HFFc6 (cell line): ENCODE results near the gene USP32. TPM values are rescaled to one million over a fixed set of nuclear protein-coding genes. Genes with fewer than 3 reads are reported as not detected.

Experiments used
- DNase-seq: peaks from one replicate; pipeline ENCODE4 v3.0.0-alpha.2; 2018
- H3K27ac Mint-ChIP-seq: 2 replicates; pipeline ENCODE4 v1.8.0; 2020; ENCODE audit warnings: mild to moderate bottlenecking, mixed read lengths
- H3K27me3 Mint-ChIP-seq: 2 replicates; pipeline ENCODE4 v1.8.0; 2021; ENCODE audit warnings: mild to moderate bottlenecking, moderate library complexity, mixed read lengths; ENCODE audit not compliant: insufficient read depth
- H3K36me3 Mint-ChIP-seq: 2 replicates; pipeline ENCODE4 v1.8.0; 2021; ENCODE audit warnings: low read depth, mixed read lengths
- H3K4me1 Mint-ChIP-seq: 2 replicates; pipeline ENCODE4 v1.8.0; 2020; ENCODE audit warnings: low read depth, mixed read lengths
- H3K4me3 Mint-ChIP-seq: 2 replicates; pipeline ENCODE4 v1.8.0; 2020; ENCODE audit warnings: mild to moderate bottlenecking, moderate library complexity, mixed read lengths
- H3K9me3 Mint-ChIP-seq: 2 replicates; pipeline ENCODE4 v1.8.0; 2020; ENCODE audit warnings: mild to moderate bottlenecking, mixed read lengths
- CTCF ChIP-seq: fragments of 200-600 bp; sonication (generic); IDR thresholded peaks from 2 replicates; pipeline ENCODE4 v1.5.0; 2021; ENCODE audit warnings: antibody characterized with exemption, mild to moderate bottlenecking
- total RNA-seq, 6 experiments: library from RNA; stranded (reverse); fragmentation: NEBNext Ultra II Directional; extraction: Animal tissue kit (Norgen Biotek cat#: 25700); gene quantifications; 2 replicates in 1 of 6; 3 replicates in 5 of 6; pipeline ENCODE4 v1.2.3, GENCODE V29; 2021

The USP32 gene
- total RNA-seq, 6 experiments from 2014 or later = 46.7 to 57.3 (median 51.7) TPM

DNA sequence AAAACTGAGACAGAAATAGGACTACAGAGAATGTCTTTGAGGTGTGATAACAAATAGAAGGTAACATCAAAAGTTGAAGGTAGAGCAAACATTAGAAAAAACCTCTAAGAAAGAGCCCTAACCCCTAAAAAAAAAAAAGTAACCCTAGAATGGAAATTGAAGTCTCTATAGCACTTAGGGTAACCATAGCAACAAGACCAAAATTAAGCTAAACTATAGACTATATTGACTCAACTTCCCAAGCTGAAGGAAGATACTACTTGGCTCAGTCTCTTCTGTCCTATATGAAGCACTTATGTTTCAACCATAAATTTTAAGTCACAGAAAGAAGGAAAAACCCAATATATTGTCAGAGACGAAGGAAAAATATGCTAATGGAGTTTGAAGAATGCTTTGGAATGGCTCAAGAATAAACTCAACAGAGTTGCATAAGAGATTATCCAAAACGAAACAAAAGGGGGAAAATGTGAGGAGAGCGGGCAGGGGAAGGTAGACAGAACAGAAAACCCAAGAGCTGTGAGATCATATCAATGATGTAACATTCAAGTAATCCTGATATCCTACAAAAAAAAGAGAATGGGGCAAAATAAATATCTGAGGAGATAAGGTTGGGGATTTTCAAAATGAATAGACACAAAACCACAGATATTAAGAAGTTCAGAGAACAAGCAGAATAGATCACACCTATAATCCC is 88.4 kb downstream of the USP32 start:
- peaks cover 16% of the 10 kb centered on the region for H3K36me3 Mint-ChIP-seq
- DNase-seq = no peak
- H3K4me3 Mint-ChIP-seq = no peak overlapping the region
- H3K4me1 Mint-ChIP-seq = peaks cover 15% of the 10 kb centered on the region
- no peak for TF ChIP-seq CTCF
- H3K27me3 Mint-ChIP-seq = no peaks in the 10 kb centered on the region
- no peak overlapping the region for H3K27ac Mint-ChIP-seq
- H3K9me3 Mint-ChIP-seq = no peaks in the 10 kb centered on the region

- Mint-ChIP-seq H3K4me3 (no peak overlapping the region), H3K27ac (no peak overlapping the region; the same call in 1 of the 2 replicates), H3K4me1 (peaks cover 15% of the 10 kb centered on the region), H3K9me3 (no peaks in the 10 kb centered on the region), H3K36me3 (peaks cover 4% of the 10 kb centered on the region), H3K27me3 (no peaks in the 10 kb centered on the region)
- no peak for TF ChIP-seq CTCF
- no peak for DNase-seq
Observed at GRCh38 chr17:60301649-60302048, 90.3 kb downstream of the USP32 start.

DNA sequence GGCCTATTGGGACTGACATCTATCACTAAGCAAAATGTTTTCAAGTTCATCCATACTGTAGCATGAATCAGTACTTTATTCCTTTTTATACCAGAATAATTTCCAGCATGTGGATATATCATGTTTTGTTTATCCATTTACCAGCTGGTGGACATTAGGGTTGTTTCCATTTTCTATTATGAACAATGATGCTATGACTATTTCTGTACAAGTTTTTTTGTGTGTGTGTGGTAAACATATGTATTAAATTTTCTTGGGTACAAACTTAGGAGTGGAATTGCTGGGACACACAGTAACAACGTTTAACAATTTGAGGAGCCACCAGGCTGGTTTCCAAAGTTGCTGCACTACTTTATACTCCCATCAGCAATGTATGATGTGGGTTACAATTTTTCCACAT is 91.0 kb downstream of the USP32 start:
- H3K27ac Mint-ChIP-seq = no peak overlapping the region
- peaks cover 21% of the 10 kb centered on the region for H3K4me1 Mint-ChIP-seq
- H3K27me3 Mint-ChIP-seq = no peaks in the 10 kb centered on the region
- H3K36me3 Mint-ChIP-seq = peaks cover 4% of the 10 kb centered on the region
- no peak overlapping the region for H3K4me3 Mint-ChIP-seq
- no peak for DNase-seq
- TF ChIP-seq CTCF = no peak
- H3K9me3 Mint-ChIP-seq = no peaks in the 10 kb centered on the region

DNA sequence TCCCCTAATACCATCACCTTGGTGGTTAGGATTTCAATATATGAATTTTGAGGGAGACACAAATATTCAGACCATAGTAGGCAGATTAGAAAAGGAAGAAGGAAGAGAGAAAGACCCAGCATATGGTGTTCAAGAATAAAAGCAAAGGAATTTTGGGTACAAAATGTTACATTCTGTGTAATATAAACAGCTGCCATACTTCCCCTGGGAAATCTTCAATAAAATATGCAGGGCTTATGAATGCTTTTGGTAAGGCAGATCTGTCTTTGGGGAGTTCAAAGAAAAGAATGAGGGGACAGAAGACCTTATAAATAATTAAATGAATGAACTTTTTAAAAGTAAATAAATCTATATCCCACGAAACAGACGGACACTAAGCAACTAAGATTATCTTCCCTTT is 91.9 kb downstream of the USP32 start:
- TF ChIP-seq CTCF = no peak
- H3K9me3 Mint-ChIP-seq = no peaks in the 10 kb centered on the region
- DNase-seq = no peak
- peaks cover 4% of the 10 kb centered on the region for H3K36me3 Mint-ChIP-seq
- peaks cover 21% of the 10 kb centered on the region for H3K4me1 Mint-ChIP-seq
- no peak overlapping the region for H3K27ac Mint-ChIP-seq
- H3K27me3 Mint-ChIP-seq = no peaks in the 10 kb centered on the region
- no peak overlapping the region for H3K4me3 Mint-ChIP-seq

DNA sequence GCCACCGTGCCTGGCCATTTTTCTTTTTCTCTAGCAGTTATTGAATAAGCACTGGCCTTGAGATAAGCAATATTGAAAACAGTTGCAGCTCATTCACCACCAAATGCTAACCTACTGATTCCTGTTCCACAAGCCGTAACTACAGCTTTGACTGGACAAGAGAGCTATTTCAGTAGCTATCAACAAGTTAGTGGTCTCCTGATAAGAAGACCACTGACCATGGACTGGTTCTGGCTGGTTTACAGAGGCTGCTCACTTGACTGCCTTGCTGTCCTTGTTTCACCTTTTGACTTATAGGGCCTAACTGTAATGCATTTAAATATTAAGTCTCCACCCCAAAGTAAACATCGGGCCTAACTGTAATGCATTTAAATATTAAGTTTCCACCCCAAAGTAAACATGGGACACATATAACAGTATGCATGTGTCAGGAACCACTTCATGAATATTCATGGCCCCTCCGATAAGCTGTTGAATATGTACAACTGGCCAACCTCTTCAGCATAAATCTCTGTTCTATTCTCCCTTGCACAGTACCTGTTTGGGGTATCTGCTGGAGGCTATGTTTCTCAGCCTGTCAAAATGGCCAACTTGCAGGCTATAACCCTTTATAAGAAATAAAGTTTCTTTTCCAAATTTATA is 94.1 kb downstream of the USP32 start:
- H3K27ac Mint-ChIP-seq = no peak overlapping the region
- H3K36me3 Mint-ChIP-seq = peaks cover 12% of the 10 kb centered on the region
- no peak for DNase-seq
- TF ChIP-seq CTCF = no peak
- no peaks in the 10 kb centered on the region for H3K27me3 Mint-ChIP-seq
- H3K4me3 Mint-ChIP-seq = no peak overlapping the region
- no peaks in the 10 kb centered on the region for H3K9me3 Mint-ChIP-seq
- H3K4me1 Mint-ChIP-seq = peaks cover 9% of the 10 kb centered on the region; the same call in 1 of the 2 replicates
